ENCODE data around the gene ETFBKMT. TPM values are rescaled to one million over a fixed set of nuclear protein-coding genes. Genes with fewer than 3 reads are reported as not detected.
A peak's percentile ranks its signal among the peaks of the same experiment; 100 is the strongest.

The ETFBKMT gene
- polyA plus RNA-seq, 2 of the 4 experiments (the other 2 are of a cell fraction): 0.87 to 1.4 TPM

GRCh38 chr12:31672521-31672920 lies 13.0 kb downstream of the ETFBKMT start (continued):
- no peak for TF ChIP-seq REST (IDR thresholded peaks at IDR 0.05)

- peak; percentile 63 to 95 for DNase-seq (ENCODE audit: low read depth in 1 of 2, low spot score in 1 of 2)
- POLR2A ChIA-PET: interaction anchor here (0.7 kb wide), 1 partner anchor 644 kb away, joined by 4 read pairs; no protein-coding TSS in a partner anchor
- 12% methylated on average over 7 of the region's 10 CpGs for WGBS (ENCODE audit: missing lambda C conversion rate)
- CTCF ChIA-PET: interaction anchor here (0.6 to 3.1 kb wide), 40 partner anchors 9 to 670 kb away, joined by 3 to 25 read pairs (median 4); partner anchors contain the start of gene BICD1
- Histone ChIP-seq H3K4me2 (peak overlapping the region; percentile 54), H3K4me1 (0 out of 3 replicates have a peak, but pooled peaks cover 6% of the 10 kb centered on the region), H3K4me3 (peak overlapping the region; percentile 16; the same call in 1 of the 3 replicates), H3K27ac (peak overlapping the region; percentile 46 to 70; a peak in 5 of 6 replicates), H3K9me3 (peaks cover 2% of the 10 kb centered on the region; the same call in 1 of the 3 replicates)
- FAIRE-seq: peak; percentile 94
- TF ChIP-seq MAX (IDR thresholded peaks at IDR 0.05) (peak; percentile 46), NPAS2 (CRISPR knock-in tag; IDR thresholded peaks at IDR 0.05; ENCODE audit: borderline replicate concordance) (no peak), EP300 (IDR thresholded peaks at IDR 0.05) (no peak), RAD21 (conservative IDR thresholded peaks at IDR 0.05 in 1 of 2, IDR thresholded peaks at IDR 0.05 in 1 of 2) (peak; percentile 98 to 99), ZSCAN20 (CRISPR knock-in tag; IDR thresholded peaks at IDR 0.05) (no peak), JUN (IDR thresholded peaks at IDR 0.05) (peak in 1 of 2 experiments; percentile 25; a peak in 1 of 5 replicates), ELK1 (IDR thresholded peaks at IDR 0.05; ENCODE audit: low read depth, low read length) (no peak), CTCF (IDR thresholded peaks at IDR 0.05) (peak; percentile 85), ZFP36 (IDR thresholded peaks at IDR 0.05; ENCODE audit: borderline replicate concordance, partially characterized antibody) (no peak), MAFK (IDR thresholded peaks at IDR 0.05; ENCODE audit: partially characterized antibody) (no peak), GATA3 (IDR thresholded peaks at IDR 0.05; ENCODE audit: borderline replicate concordance) (no peak), SMC3 (IDR thresholded peaks at IDR 0.05) (peak; percentile 97), RFX5 (IDR thresholded peaks at IDR 0.05) (no peak), PBX3 (IDR thresholded peaks at IDR 0.05) (no peak)
- peak; percentile 98 for ATAC-seq
Measured at GRCh38 chr12:31682136-31682962, 22.9 kb downstream of the ETFBKMT start.
